Activated naive CD4-positive, alpha-beta T cell (primary cell): ENCODE data around the gene CDV3.

Experiments used
- DNase-seq, 4 experiments: peaks; one replicate each; lab custom pipeline; 2025; lab: John Stamatoyannopoulos, UW

CDV3 gene

GRCh38 chr3:133606342-133606741, 32.9 kb downstream of the CDV3 start:
- no peak for DNase-seq

- DNase-seq = no peak
These were observed 33.4 kb downstream of the CDV3 start for GRCh38 chr3:133606902-133607301.

GRCh38 chr3:133607816-133608215, 34.3 kb downstream of the CDV3 start:
- no peak for DNase-seq

DNA sequence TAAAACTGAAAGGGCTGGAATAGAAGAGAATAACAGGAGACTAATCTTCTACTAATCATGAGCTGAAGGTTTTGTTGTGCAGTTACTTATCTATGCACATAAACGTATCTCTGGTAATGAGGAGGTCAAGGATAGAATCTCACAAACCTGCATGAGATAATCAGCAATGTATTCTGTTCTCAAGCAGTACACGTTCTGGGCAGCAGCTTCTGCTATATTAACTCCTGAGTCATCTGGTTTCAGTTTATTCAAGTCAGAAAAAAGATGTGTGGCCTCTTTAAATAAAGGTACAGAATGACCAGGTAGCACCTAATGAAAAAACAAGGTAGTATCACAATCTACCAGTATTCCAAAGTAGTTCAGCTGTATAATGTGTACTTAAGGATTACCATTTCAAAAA, 34.9 kb downstream of the CDV3 start:
- DNase-seq = no peak

DNA sequence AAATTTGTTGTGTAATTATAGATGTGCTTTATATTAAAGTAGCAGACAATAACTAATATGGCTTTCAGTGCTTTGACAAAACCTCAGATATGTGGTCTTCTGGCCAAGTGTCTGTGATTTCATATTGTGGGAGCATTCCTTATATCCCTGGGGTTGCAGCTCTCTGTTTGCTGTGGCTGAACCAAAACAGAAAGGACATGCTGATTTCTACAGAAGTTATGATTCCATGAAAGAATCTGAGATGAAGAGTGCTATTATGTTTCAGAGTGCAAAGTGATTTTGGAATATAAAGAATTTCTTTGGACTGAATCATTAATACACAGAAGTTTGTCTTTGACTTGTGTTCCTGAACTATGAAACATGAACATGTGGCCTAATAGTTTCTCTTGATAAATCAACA, 36.5 kb downstream of the CDV3 start:
- no peak for DNase-seq

GRCh38 chr3:133611534-133611933, 38.0 kb downstream of the CDV3 start:
- no peak for DNase-seq

DNA sequence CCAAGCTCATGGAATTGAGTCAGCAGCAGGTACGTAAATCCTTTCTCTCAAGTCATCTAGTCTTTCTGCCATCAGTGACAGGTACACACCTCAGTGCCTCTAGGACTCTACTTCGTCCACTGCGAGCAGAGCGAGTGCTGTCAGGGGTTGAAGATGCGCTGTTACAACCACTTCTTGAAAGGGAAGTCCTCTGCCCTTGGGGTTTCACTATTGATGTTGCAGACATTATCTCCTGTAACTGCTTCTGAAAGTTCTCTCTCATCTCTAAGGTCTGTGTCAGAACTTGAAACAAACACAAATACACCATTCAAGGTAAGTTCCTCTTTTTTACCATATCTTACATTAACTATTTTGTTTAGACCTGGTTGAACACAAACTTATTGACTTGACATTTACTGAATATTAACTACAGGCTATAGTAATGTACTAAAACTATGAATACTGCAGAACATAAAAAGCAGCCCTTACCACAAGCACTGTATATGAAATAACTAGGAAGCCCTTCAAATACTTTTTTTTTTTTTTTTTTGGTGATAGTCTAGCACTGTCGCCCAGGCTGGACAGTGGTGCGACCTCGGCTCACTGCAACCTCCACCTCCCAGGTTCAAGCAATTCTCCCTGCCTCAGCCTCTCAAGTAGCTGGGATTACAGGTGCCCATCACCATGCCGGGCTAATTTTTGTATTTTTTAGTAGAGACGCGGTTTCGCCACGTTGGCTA, 46.7 kb downstream of the CDV3 start:
- DNase-seq = no peak

- no peak for DNase-seq
These were observed 54.3 kb downstream of the CDV3 start for GRCh38 chr3:133627789-133628188.

DNA sequence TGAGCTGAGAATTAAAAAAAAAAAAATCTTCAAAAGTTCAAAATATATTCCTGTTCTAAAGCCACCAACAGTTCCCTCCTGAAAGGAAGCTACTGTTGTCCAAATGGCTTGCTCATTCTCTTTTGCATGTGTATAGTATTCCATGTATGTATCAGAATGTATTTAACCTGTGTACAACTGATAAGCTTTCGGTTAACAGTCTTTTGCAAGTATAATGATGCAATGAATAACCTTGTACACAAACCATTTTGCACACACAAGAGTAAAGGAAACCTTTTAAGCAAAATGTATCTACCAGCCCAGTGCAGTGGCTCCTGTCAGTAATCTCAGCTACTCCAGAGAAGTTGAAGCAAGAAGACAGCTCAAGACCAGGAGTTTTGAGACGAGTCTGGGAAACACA, 55.7 kb downstream of the CDV3 start:
- no peak for DNase-seq

DNA sequence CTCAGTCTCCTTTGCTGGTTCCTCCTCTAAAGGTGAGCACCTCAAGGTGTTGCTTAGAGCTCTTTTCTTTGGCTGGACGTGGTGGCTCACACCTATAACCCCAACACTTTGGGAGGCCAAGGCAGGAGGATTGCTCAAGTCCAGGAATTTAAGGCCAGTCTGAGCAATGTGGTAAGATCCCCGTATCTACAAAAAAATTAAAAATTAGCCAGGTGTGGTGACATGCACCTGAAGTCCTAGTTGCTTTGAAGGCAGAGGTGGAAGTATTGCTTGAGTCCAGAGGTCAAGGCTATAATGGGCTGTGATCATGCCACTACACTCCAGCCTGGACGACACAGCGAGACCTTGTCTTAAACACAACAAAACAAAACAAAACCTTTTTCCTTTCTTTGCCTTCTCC, 60.0 kb downstream of the CDV3 start:
- no peak for DNase-seq
